Endothelial cell of umbilical vein (primary cell): Measurements from ENCODE around the gene DPP10. TPM values are rescaled to one million over a fixed set of nuclear protein-coding genes. Genes with fewer than 3 reads are reported as not detected.

Source experiments
- BruUV-seq: library from RNA; stranded (reverse); fragments of 400-500 nt; replicated peaks from 2 replicates; lab custom pipeline; 2021; lab: Mats Ljungman, UMichigan
- CTCF ChIA-PET: fragments of 300-600, 350-600 bp; sonication (Branson Sonifier 250); formaldehyde crosslinking; loops from one replicate; lab custom pipeline; 2021; ENCODE audit warnings: antibody characterized with exemption, inconsistent platforms; lab: Charles Lee
- POLR2A ChIA-PET: fragments of 300-600, 350-600 bp; sonication (Branson Sonifier 250); formaldehyde crosslinking; loops from one replicate; lab custom pipeline; 2021; ENCODE audit warnings: antibody characterized with exemption, inconsistent platforms; lab: Charles Lee
- DNase-seq: peaks from one replicate; pipeline ENCODE4 v3.0.0-alpha.2; 2011; ENCODE audit warnings: low read depth, low spot score
- FAIRE-seq: peaks from 2 replicates; lab custom pipeline; 2011; peaks lifted over from hg19 to GRCh38; lab: Jason Lieb, UNC
- H2AFZ ChIP-seq: 2 replicates; pipeline ENCODE4 v1.6.0; 2012; ENCODE audit warnings: low read depth, low read length, control low read depth, inconsistent platforms
- H3K27ac ChIP-seq: 2 replicates; pipeline ENCODE4 v1.5.1; 2011; ENCODE audit warnings: low read depth, mild to moderate bottlenecking, control low read depth, low read length, moderate library complexity; ENCODE audit not compliant: insufficient read depth
- H3K27me3 ChIP-seq, 2 experiments: 2 replicates each; pipeline versions ENCODE4 v1.6.0 to v1.6.1; 2011; ENCODE audit warnings: low read length in 2 of 2, mixed read lengths in 1 of 2; ENCODE audit not compliant: control insufficient read depth in 2 of 2, insufficient read depth in 2 of 2
- H3K36me3 ChIP-seq, 2 experiments: 2 replicates in 1 of 2; 3 replicates in 1 of 2; pipeline ENCODE4 v1.5.1; 2011; ENCODE audit warnings: low read length in 2 of 2, mild to moderate bottlenecking in 1 of 2, moderate library complexity in 1 of 2; ENCODE audit not compliant: control insufficient read depth in 2 of 2, insufficient read depth in 2 of 2; ENCODE audit errors: extremely low read depth in 1 of 2
- H3K4me1 ChIP-seq: 3 replicates; pipeline ENCODE4 v1.5.1; 2011; ENCODE audit warnings: mild to moderate bottlenecking, low read length; ENCODE audit not compliant: control insufficient read depth, insufficient read depth; ENCODE audit errors: extremely low read depth
- H3K4me2 ChIP-seq: 2 replicates; pipeline ENCODE4 v1.6.1; 2011; ENCODE audit warnings: low read length, control low read depth, mixed read lengths; ENCODE audit not compliant: insufficient read depth
- H3K4me3 ChIP-seq, 3 experiments: fragments of 200-600 bp in 1 of 3; sonication (generic), shearing (Covaris generic) in 1 of 3; replicated peaks in 1 of 3; 2 replicates each; pipeline ENCODE4 v1.5.1; 2011 to 2016; ENCODE audit warnings: control low read depth in 3 of 3, low read length in 3 of 3, mild to moderate bottlenecking in 2 of 3, inconsistent platforms in 1 of 3, low read depth in 1 of 3, moderate library complexity in 1 of 3; ENCODE audit not compliant: insufficient read depth in 1 of 3
- H3K79me2 ChIP-seq: 2 replicates; pipeline ENCODE4 v1.6.0; 2012; ENCODE audit warnings: low read length, inconsistent platforms; ENCODE audit not compliant: control insufficient read depth, insufficient read depth
- H3K9ac ChIP-seq: replicated peaks from 2 replicates; pipeline ENCODE3; 2011; ENCODE audit warnings: low read length, control low read depth; ENCODE audit not compliant: insufficient read depth; ENCODE audit errors: extremely low read depth
- H3K9me1 ChIP-seq: replicated peaks from 3 replicates; pipeline ENCODE4 v1.6.0; 2011; ENCODE audit warnings: mild to moderate bottlenecking, low read length; ENCODE audit not compliant: control insufficient read depth, insufficient read depth; ENCODE audit errors: extremely low read depth
- H3K9me3 ChIP-seq: replicated peaks from 2 replicates; pipeline ENCODE4 v1.5.1; 2012; ENCODE audit warnings: low read length, inconsistent platforms; ENCODE audit not compliant: control insufficient read depth, insufficient read depth
- H4K20me1 ChIP-seq: replicated peaks from 2 replicates; pipeline ENCODE3; 2011; ENCODE audit warnings: mild to moderate bottlenecking, low read length; ENCODE audit not compliant: control insufficient read depth, insufficient read depth; ENCODE audit errors: extremely low read depth
- EZH2 ChIP-seq: IDR thresholded peaks from 2 replicates; pipeline ENCODE4 v1.6.1; 2012; ENCODE audit warnings: borderline replicate concordance, low read depth, mild to moderate bottlenecking, moderate library complexity, low read length, inconsistent platforms; ENCODE audit not compliant: severe bottlenecking
- FOS ChIP-seq: IDR thresholded peaks from 2 replicates; pipeline ENCODE4 v1.6.1; 2011; ENCODE audit warnings: mild to moderate bottlenecking, low read length, moderate library complexity, borderline replicate concordance; ENCODE audit not compliant: insufficient read depth
- GATA2 ChIP-seq: IDR thresholded peaks from 2 replicates; pipeline ENCODE4 v1.7.0; 2011; ENCODE audit warnings: low read depth, mild to moderate bottlenecking, moderate library complexity, mixed read lengths, low read length; ENCODE audit not compliant: insufficient read length, insufficient read depth
- JUN ChIP-seq: IDR thresholded peaks from 2 replicates; pipeline ENCODE4 v1.6.1; 2011; ENCODE audit warnings: borderline replicate concordance, low read depth; ENCODE audit not compliant: insufficient read length, insufficient read depth
- MYC ChIP-seq: IDR thresholded peaks from one replicate; pipeline ENCODE4 v1.6.1; 2011; ENCODE audit warnings: mild to moderate bottlenecking, low read depth, low read length
- POLR2A ChIP-seq: IDR thresholded peaks from 2 replicates; pipeline ENCODE4 v1.6.1; 2012; ENCODE audit warnings: low read depth, mild to moderate bottlenecking, control low read depth, low read length
- POLR2AphosphoS5 ChIP-seq: IDR thresholded peaks from 2 replicates; pipeline ENCODE4 v1.6.1; 2012; ENCODE audit warnings: low read depth, mild to moderate bottlenecking, control low read depth, low read length, moderate library complexity; ENCODE audit not compliant: insufficient read depth
- dilution Hi-C: fragments of 300-500 bp; cut with MboI; formaldehyde crosslinking; loops from one replicate; pipeline ENCODE4 v1.15.0; 2019; ENCODE audit warnings: low sequenced_read_pairs; ENCODE audit not compliant: extremely low pct_ligation_motif_present
- intact Hi-C: fragments of 100-400 bp; cut with micrococcal nuclease; formaldehyde crosslinking; loops from one replicate; pipeline ENCODE4 v1.10.0; 2022
- polyA plus RNA-seq, 4 experiments: library from polyadenylated mRNA; depleted of rRNA in 3 of 4; stranded (reverse) in 3 of 4; unstranded in 1 of 4; fragments of >200 nt; gene quantifications; 2 replicates each; pipeline versions ENCODE4 v1.2.1 to v1.2.3, GENCODE V29; 2011 to 2012; ENCODE audit warnings: missing spikeins in 1 of 4
- total RNA-seq: library from RNA; stranded (reverse); gene quantifications from 2 replicates; pipeline ENCODE4 v1.2.3, GENCODE V29; 2021
- TF ChIP-seq, protein P1 (sequence below), 2 donors: IDR thresholded peaks; 1 replicate in 1 of 2; 2 replicates in 1 of 2; pipeline ENCODE4 v1.5.1; 2011; ENCODE audit warnings: low read length in 2 of 2, mild to moderate bottlenecking in 2 of 2, moderate library complexity in 2 of 2, control low read depth in 1 of 2, inconsistent platforms in 1 of 2, low read depth in 1 of 2; ENCODE audit not compliant: insufficient read depth in 1 of 2; ENCODE audit errors: extremely low read depth in 1 of 2
- TF ChIP-seq, protein P2 (sequence below): IDR thresholded peaks from 2 replicates; pipeline ENCODE4 v1.6.1; 2011; ENCODE audit not compliant: insufficient read depth, insufficient read length

DPP10 gene
- total and polyA plus RNA-seq, 2 donors (not counting 3 experiments of a cell fraction or from before 2014, with no cell fraction given): not detected

DNA sequence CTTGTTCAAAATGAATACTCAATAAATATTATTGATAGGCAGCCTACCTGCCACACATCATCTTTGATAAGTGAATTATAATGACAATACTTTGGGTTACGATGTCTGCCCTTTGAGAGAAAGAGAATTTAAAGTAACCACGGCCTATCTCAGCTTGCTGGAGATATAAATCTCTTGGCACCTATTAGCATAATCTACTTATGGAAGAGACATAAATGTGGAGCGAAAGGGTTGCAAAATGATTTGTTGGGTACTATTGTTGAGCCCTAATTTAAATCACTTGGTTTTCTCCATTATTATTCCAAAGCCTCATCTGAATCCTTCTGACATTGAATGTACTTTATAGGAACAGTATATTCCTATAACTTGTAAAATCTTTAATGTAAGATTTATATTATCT is 520.1 kb downstream of the DPP10 start:
- no peaks in the 10 kb centered on the region for H3K27me3 ChIP-seq
- no TSS peak for BruUV-seq
- intact Hi-C loops (no loop called here), dilution Hi-C loops (no loop called here)
- H3K4me2 ChIP-seq: no peak overlapping the region
- H3K9me1 ChIP-seq: no peaks in the 10 kb centered on the region
- H3K79me2 ChIP-seq: no peaks in the 10 kb centered on the region
- no peaks in the 10 kb centered on the region for H4K20me1 ChIP-seq
- POLR2A ChIA-PET: no interaction called here
- no peak overlapping the region for H3K27ac ChIP-seq
- H3K9me3 ChIP-seq: no peaks in the 10 kb centered on the region
- DNase-seq (no peak), FAIRE-seq (no peak)
- CTCF ChIA-PET: no interaction called here
- H3K36me3 ChIP-seq: no peaks in the 10 kb centered on the region
- TF ChIP-seq FOS (no peak), EZH2 (no peak), GATA2 (no peak), JUN (no peak), MYC (no peak), POLR2A (no peak), POLR2AphosphoS5 (no peak)
- TF ChIP-seq, protein P1, sequence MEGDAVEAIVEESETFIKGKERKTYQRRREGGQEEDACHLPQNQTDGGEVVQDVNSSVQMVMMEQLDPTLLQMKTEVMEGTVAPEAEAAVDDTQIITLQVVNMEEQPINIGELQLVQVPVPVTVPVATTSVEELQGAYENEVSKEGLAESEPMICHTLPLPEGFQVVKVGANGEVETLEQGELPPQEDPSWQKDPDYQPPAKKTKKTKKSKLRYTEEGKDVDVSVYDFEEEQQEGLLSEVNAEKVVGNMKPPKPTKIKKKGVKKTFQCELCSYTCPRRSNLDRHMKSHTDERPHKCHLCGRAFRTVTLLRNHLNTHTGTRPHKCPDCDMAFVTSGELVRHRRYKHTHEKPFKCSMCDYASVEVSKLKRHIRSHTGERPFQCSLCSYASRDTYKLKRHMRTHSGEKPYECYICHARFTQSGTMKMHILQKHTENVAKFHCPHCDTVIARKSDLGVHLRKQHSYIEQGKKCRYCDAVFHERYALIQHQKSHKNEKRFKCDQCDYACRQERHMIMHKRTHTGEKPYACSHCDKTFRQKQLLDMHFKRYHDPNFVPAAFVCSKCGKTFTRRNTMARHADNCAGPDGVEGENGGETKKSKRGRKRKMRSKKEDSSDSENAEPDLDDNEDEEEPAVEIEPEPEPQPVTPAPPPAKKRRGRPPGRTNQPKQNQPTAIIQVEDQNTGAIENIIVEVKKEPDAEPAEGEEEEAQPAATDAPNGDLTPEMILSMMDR (IDR thresholded peaks at IDR 0.05; ENCODE audit: extremely low read depth in 1 of 2, insufficient read depth in 1 of 2, low read depth in 1 of 2, low read length in 2 of 2): no peak
- TF ChIP-seq, protein P2, sequence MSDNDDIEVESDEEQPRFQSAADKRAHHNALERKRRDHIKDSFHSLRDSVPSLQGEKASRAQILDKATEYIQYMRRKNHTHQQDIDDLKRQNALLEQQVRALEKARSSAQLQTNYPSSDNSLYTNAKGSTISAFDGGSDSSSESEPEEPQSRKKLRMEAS: no peak
- no peak overlapping the region for H2AFZ ChIP-seq
- H3K4me3 ChIP-seq: no peak overlapping the region
- H3K9ac ChIP-seq: no peak overlapping the region
- no peaks in the 10 kb centered on the region for H3K4me1 ChIP-seq
